NCI-H1105 (cell line): ENCODE measurements around the gene LHFPL6.

Experiments used
- DNase-seq: peaks from one replicate; lab custom pipeline; 2025; lab: John Stamatoyannopoulos, UW

Gene LHFPL6

GRCh38 chr13:39306639-39307589 is 296.1 kb downstream of the LHFPL6 start:
- no peak for DNase-seq

DNA sequence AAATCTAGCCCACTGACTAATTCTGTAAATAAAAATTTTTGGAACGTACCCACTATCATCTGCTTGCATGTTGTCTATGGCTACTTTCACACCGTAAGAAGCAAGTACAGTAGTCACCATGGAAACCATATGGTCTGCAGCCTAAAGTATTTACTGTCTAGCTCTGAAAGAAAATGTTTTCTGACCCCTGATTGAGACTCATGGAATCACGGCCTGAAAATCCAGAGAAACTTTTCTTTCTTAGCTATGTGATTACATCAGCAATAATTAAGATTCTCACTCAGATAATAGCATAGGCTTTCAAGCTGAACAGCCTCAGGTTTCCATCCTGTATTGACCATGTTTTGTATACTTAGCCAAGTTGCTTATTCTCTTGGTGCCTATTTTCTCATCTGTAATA is 300.2 kb downstream of the LHFPL6 start:
- DNase-seq: no peak

GRCh38 chr13:39298951-39299350 is 304.0 kb downstream of the LHFPL6 start:
- no peak for DNase-seq

DNA sequence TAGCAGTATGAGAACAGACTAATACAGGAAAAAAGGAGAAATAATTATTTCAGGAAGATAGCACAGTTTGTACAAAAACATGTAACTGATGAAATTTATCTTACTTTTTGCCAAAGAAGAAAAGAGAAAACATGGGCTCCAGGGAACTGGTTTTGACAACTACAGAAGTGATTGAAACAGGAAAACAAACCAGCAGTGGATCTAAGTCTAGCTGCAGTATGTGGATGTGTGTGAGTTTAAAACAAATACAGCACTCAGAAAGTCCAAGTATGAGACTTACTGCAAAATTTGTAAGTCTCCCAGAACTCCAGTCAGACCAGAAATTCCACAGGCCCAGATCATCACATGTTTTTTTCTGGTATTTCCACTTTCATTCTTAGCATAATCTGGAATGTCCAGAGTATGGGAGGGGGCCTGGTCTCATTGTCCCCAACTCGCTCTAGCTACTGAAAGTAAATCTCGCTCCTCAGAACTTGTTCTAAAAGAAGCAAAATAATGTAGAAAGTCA is 305.3 kb downstream of the LHFPL6 start:
- DNase-seq: no peak

GRCh38 chr13:39297023-39297422 is 306.0 kb downstream of the LHFPL6 start:
- DNase-seq: no peak

DNA sequence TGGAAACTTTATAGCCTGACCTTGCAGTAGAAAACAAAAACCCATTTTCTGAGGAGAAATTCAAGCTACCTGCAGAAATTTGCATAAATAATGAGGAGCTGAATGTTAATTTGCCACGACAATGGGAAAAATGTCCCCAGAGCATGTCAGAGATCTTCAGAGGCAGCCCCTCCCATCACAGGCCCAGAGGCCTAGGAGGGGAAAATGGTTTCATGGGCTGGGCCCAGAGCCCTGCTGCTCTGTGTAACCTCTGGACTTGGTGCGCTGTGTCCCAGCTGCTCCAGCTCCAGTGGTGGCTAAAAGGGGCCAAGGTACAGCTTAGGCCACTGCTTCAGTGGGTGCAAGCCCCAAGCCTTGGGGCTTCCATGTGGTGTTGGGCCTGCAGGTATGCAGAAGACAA is 306.8 kb downstream of the LHFPL6 start:
- DNase-seq: no peak
